OCI-LY3 (cell line): ENCODE results near the gene ERGIC2.
"Not testable (repeated sequence)": the region's sequence is repeated elsewhere in the genome, so short reads cannot be mapped to it uniquely, and the experiment has no call there.

Experiments used
- H2AFZ ChIP-seq: fragments of 200-600, 300-600 bp; shearing (Covaris generic); 2 replicates; pipeline ENCODE4 v1.6.0; 2014; ENCODE audit warnings: antibody characterized with exemption, low read depth, low read length
- H3K27ac ChIP-seq: fragments of 200-600, 300-600 bp; sonication (generic); 2 replicates; pipeline ENCODE4 v1.5.1; 2014; ENCODE audit warnings: mild to moderate bottlenecking, low read length, moderate library complexity, mixed read lengths
- H3K27me3 ChIP-seq: fragments of 200-600, 300-600 bp; sonication (generic); 2 replicates; pipeline ENCODE4 v1.6.1; 2014; ENCODE audit warnings: low read depth, low read length, mixed read lengths
- H3K36me3 ChIP-seq: fragments of 200-600, 300-600 bp; sonication (generic); replicated peaks from 2 replicates; pipeline ENCODE3; 2014; ENCODE audit warnings: low read depth, low read length, mixed read lengths
- H3K4me1 ChIP-seq: fragments of 300-600, 200-600 bp; sonication (generic); 2 replicates; pipeline ENCODE4 v1.6.1; 2014; ENCODE audit warnings: low read length, mixed read lengths
- H3K4me2 ChIP-seq: fragments of 200-600, 300-600 bp; sonication (generic); 2 replicates; pipeline ENCODE4 v1.6.1; 2014; ENCODE audit warnings: low read length, mixed read lengths
- H3K4me3 ChIP-seq: fragments of 300-600, 200-600 bp; sonication (generic); 2 replicates; pipeline ENCODE4 v1.5.1; 2014; ENCODE audit warnings: antibody characterized with exemption, mild to moderate bottlenecking, low read length, moderate library complexity
- H3K79me2 ChIP-seq: fragments of 300-600, 200-600 bp; shearing (Covaris generic); 2 replicates; pipeline ENCODE4 v1.6.1; 2014; ENCODE audit warnings: mild to moderate bottlenecking, low read length, mixed read lengths
- H3K9ac ChIP-seq: fragments of 300-600, 200-600 bp; shearing (Covaris generic); 2 replicates; pipeline ENCODE4 v1.6.0; 2014; ENCODE audit warnings: mild to moderate bottlenecking, low read length, moderate library complexity
- H3K9me3 ChIP-seq: fragments of 200-600, 300-600 bp; shearing (Covaris generic); 2 replicates; pipeline ENCODE4 v1.6.1; 2014; ENCODE audit warnings: low read length, mixed read lengths; ENCODE audit not compliant: insufficient read depth
- H4K20me1 ChIP-seq: fragments of 200-600, 300-600 bp; sonication (generic); 2 replicates; pipeline ENCODE4 v1.6.1; 2016; ENCODE audit warnings: low read length, mixed read lengths; ENCODE audit not compliant: insufficient read depth
- EZH2phosphoT487 ChIP-seq: fragments of 200-600 bp; shearing (Covaris generic); IDR thresholded peaks from 2 replicates; pipeline ENCODE4 v1.6.1; 2018; ENCODE audit warnings: antibody characterized with exemption, mixed run types, low read depth
- TF ChIP-seq, protein P1 (sequence below): fragments of 200-600, 300-600 bp; sonication (generic); IDR thresholded peaks from 2 replicates; pipeline ENCODE4 v1.5.1; 2014; ENCODE audit warnings: antibody characterized with exemption, low read length, low read depth

ERGIC2 gene

DNA sequence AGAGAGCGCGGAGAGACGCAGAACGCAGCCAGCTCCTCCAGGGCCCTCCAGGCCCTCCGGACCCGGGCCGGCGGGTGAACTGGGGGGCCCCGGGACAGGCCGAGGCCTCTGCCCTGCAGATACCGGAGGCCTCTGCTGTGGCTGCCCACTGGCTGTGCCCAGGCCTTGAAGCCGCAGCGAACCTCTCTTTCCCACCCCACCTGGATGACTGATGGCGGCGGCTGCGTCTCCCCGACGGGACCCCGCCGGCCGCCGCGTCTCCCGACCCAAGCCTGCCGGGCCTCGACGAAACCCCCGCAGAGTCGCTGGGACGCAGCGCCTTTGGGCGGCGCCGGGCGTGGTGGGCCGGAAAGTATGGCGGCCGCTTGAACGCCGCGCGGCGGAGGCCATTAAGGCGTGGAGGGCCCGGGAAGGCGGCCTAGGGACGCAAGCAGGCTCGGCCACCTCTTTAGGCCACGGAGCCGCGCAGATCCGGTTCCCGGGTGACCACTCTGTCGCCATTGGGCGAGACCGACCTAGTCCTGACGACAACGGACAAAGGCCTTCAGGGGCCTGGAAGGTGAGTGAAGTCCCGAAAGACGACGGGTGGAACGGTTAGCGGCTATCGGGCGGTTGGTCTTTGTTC, 8.4 kb upstream of the ERGIC2 start:
- Histone ChIP-seq H3K79me2 (no peaks in the 10 kb centered on the region), H3K27me3 (no peaks in the 10 kb centered on the region), H3K4me2 (no peak overlapping the region), H3K36me3 (no peaks in the 10 kb centered on the region), H3K9me3 (no peaks in the 10 kb centered on the region), H3K4me3 (no peak overlapping the region), H4K20me1 (no peaks in the 10 kb centered on the region), H3K27ac (no peak overlapping the region), H3K4me1 (no peaks in the 10 kb centered on the region), H3K9ac (no peak overlapping the region), H2AFZ (no peak overlapping the region)
- no peak for TF ChIP-seq EZH2phosphoT487
- TF ChIP-seq, protein P1, sequence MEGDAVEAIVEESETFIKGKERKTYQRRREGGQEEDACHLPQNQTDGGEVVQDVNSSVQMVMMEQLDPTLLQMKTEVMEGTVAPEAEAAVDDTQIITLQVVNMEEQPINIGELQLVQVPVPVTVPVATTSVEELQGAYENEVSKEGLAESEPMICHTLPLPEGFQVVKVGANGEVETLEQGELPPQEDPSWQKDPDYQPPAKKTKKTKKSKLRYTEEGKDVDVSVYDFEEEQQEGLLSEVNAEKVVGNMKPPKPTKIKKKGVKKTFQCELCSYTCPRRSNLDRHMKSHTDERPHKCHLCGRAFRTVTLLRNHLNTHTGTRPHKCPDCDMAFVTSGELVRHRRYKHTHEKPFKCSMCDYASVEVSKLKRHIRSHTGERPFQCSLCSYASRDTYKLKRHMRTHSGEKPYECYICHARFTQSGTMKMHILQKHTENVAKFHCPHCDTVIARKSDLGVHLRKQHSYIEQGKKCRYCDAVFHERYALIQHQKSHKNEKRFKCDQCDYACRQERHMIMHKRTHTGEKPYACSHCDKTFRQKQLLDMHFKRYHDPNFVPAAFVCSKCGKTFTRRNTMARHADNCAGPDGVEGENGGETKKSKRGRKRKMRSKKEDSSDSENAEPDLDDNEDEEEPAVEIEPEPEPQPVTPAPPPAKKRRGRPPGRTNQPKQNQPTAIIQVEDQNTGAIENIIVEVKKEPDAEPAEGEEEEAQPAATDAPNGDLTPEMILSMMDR: no peak

DNA sequence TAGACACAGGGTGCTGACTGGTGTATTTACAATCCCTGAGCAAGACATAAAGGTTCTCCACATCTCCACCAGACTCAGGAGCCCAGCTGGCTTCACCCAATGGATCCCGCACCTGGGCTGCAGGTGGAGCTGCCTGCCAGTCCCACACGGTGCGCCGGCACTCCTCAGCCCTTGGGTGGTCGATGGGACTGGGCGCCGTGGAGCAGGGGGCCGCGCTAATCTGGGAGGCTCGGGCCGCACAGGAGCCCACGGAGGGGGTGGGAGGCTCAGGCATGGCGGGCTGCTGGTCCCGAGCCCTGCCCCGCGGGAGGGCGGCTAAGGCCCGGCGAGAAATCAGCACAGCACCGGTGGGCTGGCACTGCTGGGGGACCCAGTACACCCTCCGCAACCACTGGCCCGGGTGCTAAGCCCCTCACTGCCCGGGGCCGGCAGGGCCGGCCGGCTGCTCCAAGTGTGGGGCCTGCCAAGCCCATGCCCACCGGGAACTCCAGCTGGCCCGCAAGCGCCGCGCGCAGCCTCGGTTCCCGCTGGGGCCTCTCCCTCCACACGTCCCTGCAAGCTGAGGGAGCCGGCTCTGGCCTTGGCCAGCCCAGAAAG, 5.2 kb upstream of the ERGIC2 start:
- not testable (repeated sequence) for H3K4me3 ChIP-seq, H2AFZ ChIP-seq, H4K20me1 ChIP-seq, H3K36me3 ChIP-seq, H3K9me3 ChIP-seq, H3K4me1 ChIP-seq, H3K27ac ChIP-seq, H3K79me2 ChIP-seq, H3K4me2 ChIP-seq, H3K27me3 ChIP-seq, H3K9ac ChIP-seq

DNA sequence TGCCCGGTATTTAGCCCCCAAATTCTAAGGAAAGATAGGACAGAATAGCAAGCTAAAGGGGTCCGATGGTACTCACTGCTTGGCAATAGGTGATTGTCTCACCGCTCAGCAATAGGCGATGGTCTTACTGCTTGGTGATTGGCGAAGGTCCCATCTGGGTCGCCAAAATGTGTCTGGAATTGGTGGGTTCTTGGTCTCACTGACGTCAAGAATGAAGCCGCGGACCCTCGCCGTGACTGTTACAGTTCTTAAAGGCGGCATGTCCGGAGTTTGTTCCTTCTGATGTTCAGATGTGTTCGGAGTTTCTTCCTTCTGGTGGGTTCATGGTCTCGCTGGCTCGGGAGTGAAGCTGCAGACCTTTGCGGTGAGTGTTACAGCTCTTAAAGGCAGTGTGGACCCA, 4.2 kb upstream of the ERGIC2 start:
- H3K9ac ChIP-seq, H2AFZ ChIP-seq, H3K4me3 ChIP-seq, H3K9me3 ChIP-seq, H3K27me3 ChIP-seq, H4K20me1 ChIP-seq, H3K79me2 ChIP-seq, H3K4me2 ChIP-seq, H3K27ac ChIP-seq, H3K36me3 ChIP-seq, H3K4me1 ChIP-seq: not testable (repeated sequence)

DNA sequence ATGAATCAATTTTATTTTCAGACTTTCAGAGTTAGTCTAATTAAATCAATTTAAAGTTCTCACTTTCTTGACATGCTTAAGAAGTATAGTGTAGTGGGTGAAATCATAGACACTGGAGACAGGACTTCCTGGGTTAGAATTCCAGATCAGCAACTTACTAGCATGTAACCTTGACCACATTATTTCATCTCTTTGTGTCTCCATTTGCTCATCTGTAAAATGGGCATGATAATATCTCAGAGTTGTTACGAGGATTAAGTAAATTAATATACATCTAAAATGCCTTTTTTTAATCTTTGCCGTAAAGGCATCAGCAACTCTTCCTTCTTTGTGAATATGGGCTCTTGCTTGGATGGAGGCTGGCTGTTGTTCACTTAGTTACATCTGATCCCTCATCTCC, 1.3 kb upstream of the ERGIC2 start:
- H4K20me1 ChIP-seq: peaks cover 5% of the 10 kb centered on the region
- H3K79me2 ChIP-seq: peaks cover 36% of the 10 kb centered on the region
- H3K36me3 ChIP-seq: peaks cover 10% of the 10 kb centered on the region
- peak overlapping the region; percentile 85 for H3K4me2 ChIP-seq
- H3K9ac ChIP-seq: no peak overlapping the region
- no peaks in the 10 kb centered on the region for H3K27me3 ChIP-seq
- TF ChIP-seq, protein P1: no peak
- no peak for TF ChIP-seq EZH2phosphoT487
- peaks cover 15% of the 10 kb centered on the region for H3K4me1 ChIP-seq
- peak overlapping the region; percentile 92; the same call in 1 of the 2 replicates for H2AFZ ChIP-seq
- no peaks in the 10 kb centered on the region for H3K9me3 ChIP-seq
- peak overlapping the region; percentile 86; the same call in 1 of the 2 replicates for H3K4me3 ChIP-seq
- H3K27ac ChIP-seq: no peak overlapping the region

DNA sequence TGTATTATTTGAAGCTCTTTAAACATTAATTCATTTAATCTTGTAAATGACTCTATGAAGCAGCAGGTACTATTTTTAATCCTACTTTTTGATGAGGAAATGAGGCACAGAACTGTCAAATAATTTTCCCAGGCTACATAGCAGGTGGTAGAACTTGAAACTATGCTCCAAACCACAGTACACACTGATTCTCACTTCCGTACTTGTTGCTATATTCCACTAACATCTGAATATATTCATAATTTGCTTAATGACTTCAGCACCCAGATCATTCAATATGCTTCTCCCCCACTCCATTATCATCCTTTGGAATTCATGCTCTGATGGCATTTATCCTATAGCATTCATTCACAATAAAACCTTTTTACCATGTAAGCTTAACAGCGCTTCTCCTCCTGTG, 4.9 kb downstream of the ERGIC2 start:
- peaks cover 84% of the 10 kb centered on the region for H3K79me2 ChIP-seq
- peaks cover 42% of the 10 kb centered on the region for H3K4me1 ChIP-seq
- H3K9ac ChIP-seq: no peak overlapping the region
- no peak overlapping the region for H2AFZ ChIP-seq
- H3K27me3 ChIP-seq: no peaks in the 10 kb centered on the region
- H4K20me1 ChIP-seq: peaks cover 38% of the 10 kb centered on the region
- peaks cover 23% of the 10 kb centered on the region for H3K36me3 ChIP-seq
- TF ChIP-seq, protein P1: no peak
- TF ChIP-seq EZH2phosphoT487: no peak
- H3K4me3 ChIP-seq: 0 out of 2 replicates have a peak overlapping the region, but pooled peaks have one; percentile 5
- no peaks in the 10 kb centered on the region for H3K9me3 ChIP-seq
- 0 out of 2 replicates have a peak overlapping the region, but pooled peaks have one; percentile 31 for H3K27ac ChIP-seq
- H3K4me2 ChIP-seq: peak overlapping the region; percentile 61
